HG03342 (cell line): ENCODE measurements around the gene GDAP1L1.

Experiments
- ATAC-seq: cut with Tn5 transposase; IDR thresholded peaks from one replicate; pipeline ENCODE4 v1.9.1; 2021; ENCODE audit warnings: mild to moderate bottlenecking, moderate library complexity; ENCODE audit not compliant: unreplicated experiment

Gene GDAP1L1

DNA sequence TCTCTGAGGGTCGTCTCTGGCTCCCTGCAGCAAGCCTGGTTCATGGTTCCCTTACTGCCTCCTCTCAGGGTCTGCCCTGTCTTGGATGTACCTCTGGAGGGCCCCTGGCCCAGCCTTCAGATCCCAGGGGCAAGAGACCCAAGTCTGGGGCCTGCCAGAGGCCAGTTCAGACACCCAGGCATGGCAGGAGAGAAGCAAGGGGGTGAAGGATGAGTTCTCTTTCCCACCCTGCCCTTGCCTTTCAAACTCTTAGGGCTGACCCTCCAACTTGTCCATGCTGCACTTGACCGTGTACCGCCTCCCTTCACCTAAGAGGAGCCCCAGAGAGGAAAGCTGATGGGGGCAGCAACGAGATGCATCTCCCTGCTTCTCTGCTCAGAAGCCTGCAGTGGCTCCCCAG is 4.2 kb downstream of the GDAP1L1 start:
- no peak for ATAC-seq

DNA sequence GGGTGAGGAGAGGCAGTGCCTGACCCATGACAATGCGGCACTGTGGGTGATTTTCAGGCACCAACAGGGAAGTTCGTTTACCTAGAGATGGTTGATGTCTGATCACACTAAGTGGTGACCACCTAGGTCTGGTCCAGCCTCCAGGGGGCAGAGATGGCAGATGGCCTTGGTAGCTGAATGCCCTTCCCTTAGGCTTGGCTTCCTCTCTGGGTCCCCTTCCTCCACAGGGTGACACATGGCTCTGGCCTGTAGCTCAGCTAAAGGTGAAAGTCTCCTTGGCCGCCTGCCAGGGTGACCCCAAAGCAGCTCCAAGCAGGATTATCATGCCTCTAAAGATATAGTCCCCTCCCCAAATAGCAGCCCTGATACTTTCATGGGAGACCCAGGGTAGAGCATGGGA is 6.4 kb downstream of the GDAP1L1 start:
- no peak for ATAC-seq

DNA sequence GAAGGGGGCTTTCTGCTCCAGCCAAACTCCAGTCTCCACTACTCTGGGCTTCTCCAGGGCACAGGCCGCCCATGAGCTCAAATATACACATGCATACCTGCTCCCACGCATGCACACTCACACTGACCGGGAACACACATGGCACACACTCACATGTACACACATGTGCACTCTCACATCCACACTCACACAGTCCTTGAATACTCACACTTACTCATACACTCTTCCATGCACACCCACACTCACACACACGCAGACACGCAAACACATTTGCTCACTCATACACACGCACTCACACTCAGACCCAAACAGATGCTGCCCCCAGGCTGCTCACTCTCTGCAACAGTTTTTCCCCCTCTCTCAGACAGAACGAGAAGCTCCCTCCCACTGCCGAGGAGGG is 7.0 kb downstream of the GDAP1L1 start:
- no peak for ATAC-seq

DNA sequence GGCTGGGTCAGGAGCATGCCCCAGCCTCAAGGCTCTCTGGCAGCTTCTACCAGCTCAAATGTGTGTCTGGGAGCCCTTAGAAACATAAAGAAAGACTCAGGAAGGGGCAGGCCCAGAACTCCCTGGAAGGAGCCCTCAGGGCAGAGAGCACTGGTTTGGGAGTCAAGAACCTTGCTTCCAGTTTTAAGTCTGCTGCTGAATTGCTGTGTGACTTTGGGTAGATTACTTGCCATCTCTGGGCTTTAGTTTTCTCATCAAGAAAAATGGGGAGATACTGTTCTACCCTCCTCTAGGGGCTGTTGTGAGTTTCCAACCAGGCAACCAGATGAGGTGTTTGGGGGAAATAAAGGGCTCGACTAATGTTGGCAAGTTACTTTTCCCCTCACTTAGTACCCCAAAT is 8.8 kb downstream of the GDAP1L1 start:
- ATAC-seq: no peak

DNA sequence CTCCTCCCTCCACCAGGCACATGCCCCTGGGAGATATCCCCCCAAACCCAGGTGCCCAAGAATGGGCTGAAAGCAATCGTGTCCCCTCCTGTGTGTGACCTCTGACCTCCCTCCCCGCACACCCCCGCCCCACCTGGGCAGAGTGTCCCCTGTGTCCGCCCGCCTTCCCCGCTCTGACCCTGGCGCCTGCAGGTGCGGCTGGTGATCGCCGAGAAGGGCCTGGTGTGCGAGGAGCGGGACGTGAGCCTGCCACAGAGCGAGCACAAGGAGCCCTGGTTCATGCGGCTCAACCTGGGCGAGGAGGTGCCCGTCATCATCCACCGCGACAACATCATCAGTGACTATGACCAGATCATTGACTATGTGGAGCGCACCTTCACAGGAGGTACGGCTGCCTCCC is 9.9 kb downstream of the GDAP1L1 start:
- no peak for ATAC-seq

DNA sequence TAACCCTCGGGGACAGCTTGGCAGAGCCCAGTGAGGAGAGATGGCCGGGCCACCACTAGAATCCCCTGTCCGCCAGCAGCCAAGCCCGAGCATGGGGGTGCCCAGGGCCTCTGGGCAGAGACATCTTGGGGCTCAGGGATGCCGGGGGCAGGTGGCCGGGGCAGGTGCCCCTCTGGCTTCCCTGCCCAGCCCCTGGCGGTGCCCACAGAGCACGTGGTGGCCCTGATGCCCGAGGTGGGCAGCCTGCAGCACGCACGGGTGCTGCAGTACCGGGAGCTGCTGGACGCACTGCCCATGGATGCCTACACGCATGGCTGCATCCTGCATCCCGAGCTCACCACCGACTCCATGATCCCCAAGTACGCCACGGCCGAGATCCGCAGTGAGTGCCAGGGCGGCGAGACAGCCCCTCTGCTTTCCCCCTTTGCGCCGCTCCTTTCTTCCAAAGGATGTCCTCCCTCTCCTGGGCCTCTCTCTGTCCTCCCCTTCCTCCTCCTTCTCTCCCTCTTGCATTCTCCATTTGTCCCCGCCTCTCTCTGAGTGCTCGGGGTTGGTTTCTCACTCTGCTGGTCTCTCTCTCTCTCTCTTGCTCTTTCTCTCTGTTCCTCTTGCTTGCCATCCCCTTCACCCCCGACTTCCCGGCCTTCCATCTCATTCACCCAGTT is 11.2 kb downstream of the GDAP1L1 start:
- no peak for ATAC-seq

DNA sequence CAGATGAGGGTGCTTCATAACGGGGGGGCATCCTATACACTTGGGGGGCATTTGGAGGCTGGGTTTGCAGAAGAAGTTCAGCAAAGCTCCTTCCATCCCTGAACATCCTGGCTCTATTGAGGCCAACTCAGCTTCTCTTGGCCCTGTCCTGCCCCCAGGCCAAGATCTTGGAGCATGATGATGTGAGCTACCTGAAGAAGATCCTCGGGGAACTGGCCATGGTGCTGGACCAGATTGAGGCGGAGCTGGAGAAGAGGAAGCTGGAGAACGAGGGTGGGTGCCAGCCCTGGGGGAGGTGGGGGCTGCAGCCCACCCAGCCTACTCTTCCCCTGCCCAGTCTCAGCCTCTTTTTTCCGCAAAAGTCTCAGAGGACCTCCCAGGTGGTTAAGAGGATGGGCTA is 17.2 kb downstream of the GDAP1L1 start:
- ATAC-seq: no peak

DNA sequence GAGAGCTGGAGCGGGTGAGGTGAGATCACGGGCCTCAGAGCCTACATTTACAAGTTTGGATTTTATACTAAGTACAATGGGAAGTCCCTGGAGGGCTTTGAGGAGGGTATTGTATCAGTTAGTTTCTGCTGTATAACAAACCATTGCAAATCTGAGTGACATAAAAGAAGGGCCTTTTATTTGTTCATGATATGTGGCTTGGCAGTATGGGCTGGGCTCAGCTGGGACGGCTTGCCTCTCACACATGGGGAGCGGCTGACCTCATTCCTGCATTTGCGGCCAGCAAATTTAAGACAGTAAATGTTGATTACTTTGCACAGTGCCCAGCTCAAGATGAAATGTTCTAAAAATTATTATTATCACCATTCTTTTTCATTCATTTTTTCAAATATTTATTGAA is 21.7 kb downstream of the GDAP1L1 start:
- ATAC-seq: no peak

DNA sequence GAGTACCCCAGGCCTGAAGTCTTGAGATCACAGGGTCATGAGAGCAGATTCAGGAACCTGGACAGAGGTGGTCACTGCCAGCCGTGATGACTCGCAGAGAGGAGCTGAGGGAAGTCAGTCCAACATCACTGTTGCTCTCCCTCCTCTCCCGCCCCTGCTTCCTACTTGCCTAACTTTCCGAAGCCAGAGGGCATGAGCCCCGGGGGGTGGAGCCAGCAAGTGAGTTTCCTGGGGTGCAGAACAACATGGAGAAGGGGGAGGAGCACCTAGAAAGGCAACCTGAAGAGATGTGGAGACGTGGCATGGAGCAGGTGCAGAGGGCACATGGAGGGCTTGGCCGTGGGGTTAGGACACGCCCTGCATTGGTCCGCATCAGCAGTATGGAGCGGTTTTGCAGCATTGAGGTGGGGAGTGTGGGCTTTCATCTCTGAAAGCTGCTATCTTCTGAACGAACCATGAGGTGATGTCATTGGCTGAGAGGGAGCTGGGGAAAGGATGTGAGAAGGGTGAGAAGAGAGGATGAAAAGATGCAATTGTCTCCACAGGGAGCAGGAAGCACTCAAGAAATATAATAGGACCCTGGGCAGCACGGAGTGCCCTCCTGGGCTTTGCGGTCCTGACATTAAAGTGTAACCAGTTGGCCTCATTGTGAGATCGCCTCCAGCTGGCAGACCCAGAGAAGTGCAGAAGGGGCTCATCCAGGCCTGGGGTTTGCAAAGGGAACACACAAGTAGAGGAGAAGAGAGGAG is 25.0 kb downstream of the GDAP1L1 start:
- no peak for ATAC-seq

DNA sequence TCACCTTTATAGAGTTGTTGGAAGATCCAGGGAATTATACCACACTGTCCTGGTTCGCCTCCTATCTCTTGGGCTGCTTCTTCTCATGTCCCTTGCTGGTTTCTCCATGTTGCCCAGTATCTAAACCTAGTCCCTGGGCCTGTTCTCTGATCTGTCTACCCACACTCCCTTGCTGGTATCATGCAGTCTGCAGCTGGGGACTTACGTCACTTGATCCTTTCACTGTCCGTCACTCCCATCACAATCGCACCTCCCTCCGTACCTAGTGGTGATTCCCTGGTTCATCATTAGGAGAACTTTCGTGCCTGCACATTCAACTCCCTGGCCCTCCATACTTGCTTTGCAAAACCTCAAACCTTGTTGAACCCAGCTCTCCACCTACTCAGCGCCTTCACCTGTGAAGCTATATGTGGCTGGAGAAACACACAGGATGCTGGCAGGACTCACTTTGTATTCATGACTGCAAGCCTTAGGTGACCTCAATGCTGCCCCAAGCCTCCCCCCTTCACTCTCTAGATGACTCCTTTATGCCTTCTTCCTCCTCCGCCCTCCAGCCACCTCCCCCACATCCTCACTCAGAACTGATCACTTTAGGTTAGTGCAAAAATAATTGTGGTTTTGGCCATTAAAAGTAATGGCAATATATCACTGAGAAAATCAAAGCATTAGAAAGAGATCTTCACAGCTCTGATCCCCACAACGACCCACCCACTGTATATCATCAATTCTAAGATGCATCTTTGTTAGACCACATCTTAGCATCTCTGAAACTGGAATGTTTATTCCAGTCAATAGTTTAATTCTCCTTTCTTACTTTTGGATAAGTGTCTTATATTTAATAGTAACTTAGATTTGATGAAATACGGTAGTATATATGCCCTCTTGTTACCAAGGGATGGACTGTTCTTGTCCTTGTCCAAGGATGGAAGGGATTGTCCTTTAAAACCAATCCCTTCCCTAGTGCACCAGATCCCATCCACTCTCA is 26.4 kb downstream of the GDAP1L1 start:
- no peak for ATAC-seq

DNA sequence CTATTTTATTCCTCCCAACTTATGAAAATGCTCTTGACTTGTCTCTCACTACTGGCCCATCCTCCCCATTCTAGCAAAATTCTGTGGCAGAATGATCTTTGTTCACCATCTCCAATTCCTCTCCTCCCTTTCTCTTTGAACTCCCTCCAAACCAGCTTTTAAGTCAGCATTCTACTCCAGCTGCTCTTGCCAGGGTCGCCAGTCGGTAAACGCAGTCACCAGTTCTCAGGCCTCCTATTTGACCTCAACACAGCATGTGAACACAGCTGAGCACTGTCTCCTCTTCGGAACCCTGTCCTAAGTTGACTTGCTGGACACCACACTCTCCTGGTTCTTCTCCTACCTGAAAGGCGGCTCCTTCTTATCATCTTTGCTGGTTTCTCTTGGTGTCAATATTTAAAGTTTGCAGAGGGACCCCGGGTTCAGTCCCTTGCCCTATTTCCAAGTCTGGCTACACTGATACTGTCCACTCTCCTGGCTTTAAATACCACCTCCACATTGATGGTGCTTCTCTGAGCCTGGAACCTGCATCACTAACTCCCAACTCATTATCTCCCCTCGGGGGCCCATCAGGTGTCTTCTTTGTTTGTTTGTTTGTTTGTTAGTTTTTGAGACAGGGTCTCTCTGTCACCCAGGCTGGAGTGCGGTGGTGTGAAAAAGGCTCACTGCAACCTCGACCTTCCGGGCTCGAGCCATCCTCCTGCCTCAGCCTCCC is 27.4 kb downstream of the GDAP1L1 start:
- ATAC-seq: no peak

DNA sequence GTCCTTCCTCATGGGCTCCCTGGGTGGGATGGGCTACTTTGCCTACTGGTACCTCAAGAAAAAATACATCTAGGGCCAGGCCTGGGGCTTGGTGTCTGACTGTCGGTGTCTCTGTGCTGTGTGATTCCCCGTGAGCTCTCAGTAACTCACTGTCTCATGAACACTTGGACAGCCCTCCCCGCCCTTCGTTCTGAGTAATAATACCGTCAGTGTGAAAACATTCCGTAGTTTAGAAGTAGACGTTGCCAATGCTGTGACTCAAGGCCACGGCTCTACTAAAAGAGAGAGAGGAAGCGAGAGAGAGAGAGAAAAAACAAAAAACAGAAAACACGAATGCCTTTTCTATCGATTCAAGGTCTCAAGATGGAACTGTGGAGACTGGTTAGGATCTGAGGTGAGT is 32.1 kb downstream of the GDAP1L1 start:
- ATAC-seq: no peak

DNA sequence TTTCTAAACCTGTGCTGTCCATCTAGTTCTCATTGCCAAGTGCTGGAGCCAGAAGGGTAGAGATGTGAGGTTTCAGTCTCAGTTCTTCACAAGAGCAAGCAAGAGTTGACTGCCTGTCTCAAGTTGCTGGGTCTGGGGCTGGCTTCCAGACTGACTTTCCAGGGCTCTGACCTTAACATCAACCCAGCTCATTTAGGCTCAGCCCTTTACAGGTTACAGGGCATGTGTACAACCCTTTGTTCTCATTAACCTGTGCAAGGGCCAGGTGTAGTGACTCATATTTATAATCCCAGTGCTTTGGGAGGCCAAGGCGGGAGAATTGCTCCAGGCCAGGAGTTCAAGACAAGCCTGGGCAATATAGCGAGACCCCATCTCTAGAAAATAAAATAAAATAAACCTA is 33.3 kb downstream of the GDAP1L1 start:
- no peak for ATAC-seq

DNA sequence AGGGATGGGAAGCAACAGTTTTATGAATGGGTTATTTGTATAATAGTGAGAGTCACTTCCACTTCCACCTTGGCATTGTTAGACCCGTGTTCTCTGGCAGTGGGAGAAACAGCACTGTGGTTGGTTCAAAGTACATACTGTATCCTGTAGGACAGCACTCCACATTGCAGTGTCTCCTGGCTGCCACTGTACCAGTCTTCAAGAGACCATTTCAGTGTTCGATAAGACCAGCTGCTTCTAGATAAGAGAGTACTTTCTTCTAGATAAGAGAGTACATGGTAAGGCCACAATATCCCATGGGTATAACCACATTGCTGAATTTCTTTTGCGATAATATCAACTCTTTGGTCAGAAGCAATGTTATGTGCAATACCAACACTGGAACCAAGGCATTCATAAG is 35.1 kb downstream of the GDAP1L1 start:
- no peak for ATAC-seq

DNA sequence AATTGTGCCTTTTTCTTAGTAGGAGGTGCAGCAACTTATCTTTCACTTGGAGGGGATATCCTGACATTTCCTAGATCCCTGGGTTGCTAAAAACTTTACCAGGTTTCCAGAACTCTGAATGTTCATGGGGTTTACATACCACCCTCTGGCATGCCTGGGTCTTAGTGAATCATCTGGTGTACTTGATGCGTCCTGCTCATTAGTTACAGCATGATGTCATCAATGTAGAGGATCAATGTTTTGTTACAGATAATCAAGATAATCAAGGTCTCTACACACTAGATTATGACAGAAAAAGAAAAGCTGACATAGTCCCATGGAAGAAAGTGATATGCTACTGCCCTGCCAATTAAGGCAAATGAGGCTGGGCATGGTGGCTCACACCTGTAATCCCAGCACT is 36.9 kb downstream of the GDAP1L1 start:
- no peak for ATAC-seq

DNA sequence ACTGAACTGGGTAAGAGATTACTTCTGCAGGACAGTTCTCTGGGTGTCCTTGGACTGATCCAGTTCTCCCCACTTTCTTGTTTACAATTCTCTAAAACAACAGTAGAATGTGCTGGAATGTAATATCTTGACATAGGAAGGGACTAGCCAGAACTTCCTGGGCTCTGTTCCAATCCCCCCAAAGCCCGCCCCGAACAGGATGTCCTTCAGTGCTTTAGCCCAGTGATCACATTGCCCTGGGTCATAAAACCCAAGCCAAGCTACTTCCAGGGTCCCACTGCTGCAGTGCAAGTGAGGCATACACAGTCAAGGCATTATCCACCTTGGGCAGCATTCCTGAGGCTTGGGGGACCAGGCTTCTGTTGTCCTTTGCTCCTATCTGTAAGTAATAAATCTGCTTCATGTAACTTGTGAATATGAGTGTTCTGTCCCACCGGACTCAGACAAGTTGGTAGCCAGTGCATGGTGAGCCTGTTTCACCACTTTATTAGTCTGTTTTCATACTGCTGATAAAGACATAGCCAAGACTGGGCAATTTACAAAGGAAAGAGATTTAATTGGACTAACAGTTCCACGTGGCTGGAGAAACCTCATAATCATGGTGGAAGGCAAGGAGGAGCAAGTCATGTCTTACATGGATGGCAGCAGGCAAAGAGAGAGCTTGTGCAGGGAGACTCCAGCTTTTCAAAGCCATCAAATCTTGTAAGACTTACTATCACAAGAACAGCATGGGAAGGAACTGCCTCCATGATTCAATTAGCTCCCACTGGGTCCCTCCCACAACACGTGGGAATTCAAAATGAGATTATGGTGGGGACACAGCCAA is 40.4 kb downstream of the GDAP1L1 start:
- no peak for ATAC-seq

DNA sequence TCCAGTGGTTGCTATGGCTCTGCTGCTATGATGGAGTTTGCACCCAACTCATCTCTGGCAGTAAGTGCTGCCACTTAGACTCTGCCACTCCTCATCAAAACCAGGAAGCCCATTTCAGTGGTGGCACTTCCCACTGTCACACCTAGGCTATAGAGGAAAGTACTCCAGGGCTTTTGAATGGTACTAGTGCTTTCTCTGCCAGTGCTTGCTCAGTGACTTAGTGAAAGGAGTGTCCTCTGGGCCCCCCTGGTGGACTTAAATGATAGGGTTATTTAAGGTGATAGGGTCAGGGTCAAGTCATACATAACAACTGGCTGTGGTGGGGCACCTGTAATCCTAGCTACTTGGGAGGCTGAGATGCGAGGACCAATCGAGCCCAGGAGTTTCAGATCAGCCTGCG is 41.1 kb downstream of the GDAP1L1 start:
- ATAC-seq: no peak

DNA sequence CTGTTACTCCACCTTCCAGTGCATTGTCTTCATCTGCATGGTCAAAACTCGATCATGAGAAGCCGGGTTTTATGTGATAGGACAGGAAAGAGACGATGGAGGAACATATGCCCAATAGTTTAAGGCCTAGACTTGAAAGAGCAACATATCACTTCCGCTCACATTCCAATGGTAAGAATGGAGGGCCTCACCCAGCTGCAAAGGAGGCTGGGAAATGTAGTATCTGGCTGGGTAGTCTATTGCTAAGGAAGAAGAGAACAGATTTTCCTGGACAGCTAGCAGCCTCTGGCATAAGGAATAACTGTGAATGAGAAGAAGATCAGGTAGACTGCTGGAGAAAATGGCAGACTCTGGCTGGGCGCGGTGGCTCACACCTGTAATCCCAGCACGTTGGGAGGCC is 44.6 kb downstream of the GDAP1L1 start:
- ATAC-seq: no peak

DNA sequence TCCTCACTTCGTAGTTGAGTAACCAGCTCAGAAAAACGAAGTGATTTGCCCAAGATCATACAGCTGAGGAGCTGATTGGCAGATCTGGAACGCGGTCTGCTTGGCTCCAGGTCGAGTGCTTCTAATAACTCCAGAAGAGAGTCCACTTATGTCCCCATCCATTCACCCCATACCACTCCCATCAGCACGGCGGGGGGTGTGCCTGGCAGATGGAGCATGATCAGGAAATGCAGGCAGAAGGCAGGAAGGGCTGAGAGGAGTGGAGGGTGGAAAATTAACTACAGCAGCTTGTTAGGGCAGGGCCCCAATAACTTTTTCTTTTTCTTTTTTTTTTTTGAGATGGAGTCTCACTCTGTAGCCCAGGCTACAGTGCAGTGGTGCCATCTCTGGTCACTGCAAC is 48.9 kb downstream of the GDAP1L1 start:
- ATAC-seq: no peak

DNA sequence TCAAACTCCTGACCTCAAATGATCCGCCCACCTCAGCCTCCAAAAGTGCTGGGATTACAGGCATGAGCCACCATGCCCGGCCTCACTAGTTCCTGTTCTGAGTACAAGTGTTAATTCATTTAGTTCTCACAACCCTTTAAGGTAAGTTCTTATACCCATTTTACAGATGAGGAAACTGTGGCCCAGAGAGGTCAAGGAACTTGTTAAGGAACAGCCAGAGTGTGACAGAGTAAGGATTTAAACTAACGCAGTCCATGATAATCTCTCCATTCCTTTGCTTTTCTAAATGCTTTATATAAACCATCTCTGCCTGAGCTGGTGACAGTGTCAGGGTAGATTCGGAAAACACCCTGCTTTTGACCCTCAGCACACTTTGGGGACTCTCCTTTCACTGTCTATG is 50.6 kb downstream of the GDAP1L1 start:
- no peak for ATAC-seq
